Esophagus squamous epithelium (tissue), 5 donors: ENCODE data around the gene ACSS2. TPM values are rescaled to one million over a fixed set of nuclear protein-coding genes. Genes with fewer than 3 reads are reported as not detected.

ENCODE experiments used
- DNase-seq: peaks from one replicate; lab custom pipeline; 2025; lab: John Stamatoyannopoulos, UW
- H3K27ac ChIP-seq, 4 donors: fragments of 200-600 bp; sonication (generic); one replicate each; pipeline ENCODE4 v1.5.1; 2016 to 2019; ENCODE audit warnings: mild to moderate bottlenecking in 1 of 4
- H3K27me3 ChIP-seq, 4 donors: fragments of 200-600 bp; sonication (generic); 1 replicate in 3 of 4; 2 replicates in 1 of 4; pipeline versions ENCODE4 v1.5.1 to v1.6.0; 2017 to 2021; ENCODE audit warnings: antibody characterized with exemption in 1 of 4
- H3K36me3 ChIP-seq, 3 donors: fragments of 200-600 bp; sonication (generic); one replicate each; pipeline ENCODE4 v1.5.1; 2016 to 2019
- H3K4me1 ChIP-seq, 3 donors: fragments of 200-600 bp; sonication (generic); one replicate each; pipeline ENCODE4 v1.5.1; 2017 to 2019
- H3K4me3 ChIP-seq, 4 donors: fragments of 200-600 bp; sonication (generic); 1 replicate in 3 of 4; 2 replicates in 1 of 4; pipeline ENCODE4 v1.5.1; 2016 to 2019; ENCODE audit warnings: mild to moderate bottlenecking in 2 of 4, moderate library complexity in 1 of 4
- H3K9me3 ChIP-seq, 3 donors: fragments of 200-600 bp; sonication (generic); one replicate each; pipeline ENCODE4 v1.5.1; 2016 to 2019
- POLR2A ChIP-seq, 4 donors: fragments of 450-650 bp; IDR thresholded peaks; one replicate each; pipeline ENCODE4 v1.6.1; 2017; ENCODE audit warnings: antibody characterized with exemption in 4 of 4, mild to moderate bottlenecking in 4 of 4, moderate library complexity in 3 of 4
- WGBS, 2 donors: methylation state at CpG; one replicate each; pipeline ENCODE4 v1.1.5; 2018; 5-methylcytosine and 5-hydroxymethylcytosine counted together
- intact Hi-C: fragments of 100-400 bp; cut with DNase I; formaldehyde crosslinking; loops from one replicate; pipeline ENCODE4 v1.15.0; 2022
- total RNA-seq, 4 donors: library from RNA; depleted of rRNA; stranded (reverse); fragments of >200 nt; gene quantifications; one replicate each; pipeline ENCODE4 v1.1.0, GENCODE V29; 2016
- TF ChIP-seq, protein P1 (sequence below), 6 experiments: fragments of 450-650 bp in 4 of 6; fragments of 200-600 bp in 2 of 6; sonication (generic) in 2 of 6; IDR thresholded peaks; one replicate each; pipeline ENCODE4 v1.5.1; 2016 to 2019; ENCODE audit warnings: antibody characterized with exemption in 6 of 6, mild to moderate bottlenecking in 4 of 6, moderate library complexity in 4 of 6
- donor health status: DM: yes; HTN: yes; CAD: no.

Gene ACSS2
- total RNA-seq, 4 donors from 2014 or later = 29.5 to 69.1 (median 43.6) TPM

- H3K9me3 ChIP-seq = no peaks in the 10 kb centered on the region
- H3K4me1 ChIP-seq = no peaks in the 10 kb centered on the region
- H3K27me3 ChIP-seq = no peaks in the 10 kb centered on the region
- no peak for DNase-seq
- no peak overlapping the region for H3K4me3 ChIP-seq
- no peak for TF ChIP-seq POLR2A (IDR thresholded peaks at IDR 0.05)
- TF ChIP-seq, protein P1, sequence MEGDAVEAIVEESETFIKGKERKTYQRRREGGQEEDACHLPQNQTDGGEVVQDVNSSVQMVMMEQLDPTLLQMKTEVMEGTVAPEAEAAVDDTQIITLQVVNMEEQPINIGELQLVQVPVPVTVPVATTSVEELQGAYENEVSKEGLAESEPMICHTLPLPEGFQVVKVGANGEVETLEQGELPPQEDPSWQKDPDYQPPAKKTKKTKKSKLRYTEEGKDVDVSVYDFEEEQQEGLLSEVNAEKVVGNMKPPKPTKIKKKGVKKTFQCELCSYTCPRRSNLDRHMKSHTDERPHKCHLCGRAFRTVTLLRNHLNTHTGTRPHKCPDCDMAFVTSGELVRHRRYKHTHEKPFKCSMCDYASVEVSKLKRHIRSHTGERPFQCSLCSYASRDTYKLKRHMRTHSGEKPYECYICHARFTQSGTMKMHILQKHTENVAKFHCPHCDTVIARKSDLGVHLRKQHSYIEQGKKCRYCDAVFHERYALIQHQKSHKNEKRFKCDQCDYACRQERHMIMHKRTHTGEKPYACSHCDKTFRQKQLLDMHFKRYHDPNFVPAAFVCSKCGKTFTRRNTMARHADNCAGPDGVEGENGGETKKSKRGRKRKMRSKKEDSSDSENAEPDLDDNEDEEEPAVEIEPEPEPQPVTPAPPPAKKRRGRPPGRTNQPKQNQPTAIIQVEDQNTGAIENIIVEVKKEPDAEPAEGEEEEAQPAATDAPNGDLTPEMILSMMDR (IDR thresholded peaks at IDR 0.05) = no peak
- WGBS, 2 donors = 70 to 90% methylated on average over 2 of the region's 4 CpGs
- intact Hi-C loops = no loop called here
- peaks cover 0 to 75% (median 4%) of the 10 kb centered on the region in 3 donors for H3K36me3 ChIP-seq
- no peak overlapping the region for H3K27ac ChIP-seq
These were observed 24.1 kb upstream of the ACSS2 start for GRCh38 chr20:34852298-34852697.

DNA sequence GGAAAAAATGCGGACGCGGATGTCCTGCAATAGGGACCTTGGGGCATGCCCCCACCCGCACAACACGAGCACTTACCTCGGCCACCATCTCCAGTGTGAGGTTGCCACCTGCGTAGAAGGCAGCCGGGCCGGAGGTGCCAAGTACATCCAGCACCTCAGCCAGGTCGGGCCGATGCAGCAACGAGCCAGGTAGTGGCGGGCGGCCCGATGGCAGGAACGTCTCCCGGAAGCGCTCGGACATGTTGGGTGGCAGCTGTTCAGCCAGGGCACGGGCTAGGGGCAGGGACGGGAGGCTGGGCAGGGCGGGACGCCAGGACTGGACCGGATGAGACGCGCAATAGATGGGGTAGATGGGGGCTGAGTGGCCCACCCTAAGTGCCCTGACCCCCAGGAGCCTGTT, 17.0 kb upstream of the ACSS2 start:
- Histone ChIP-seq H3K4me3 (no peak overlapping the region), H3K27me3 (no peaks in the 10 kb centered on the region), H3K27ac (no peak overlapping the region), H3K9me3 (no peaks in the 10 kb centered on the region), H3K36me3 (peaks cover 0 to 48% (median 0%) of the 10 kb centered on the region in 3 donors), H3K4me1 (peaks cover 0 to 9% (median 0%) of the 10 kb centered on the region in 3 donors)
- no peak for DNase-seq
- WGBS, 2 donors = 94 to 95% methylated on average over 10 to 16 of the region's 26 CpGs
- TF ChIP-seq, protein P1 (IDR thresholded peaks at IDR 0.05) = no peak
- no peak for TF ChIP-seq POLR2A (IDR thresholded peaks at IDR 0.05)
- intact Hi-C loops = no loop called here

DNA sequence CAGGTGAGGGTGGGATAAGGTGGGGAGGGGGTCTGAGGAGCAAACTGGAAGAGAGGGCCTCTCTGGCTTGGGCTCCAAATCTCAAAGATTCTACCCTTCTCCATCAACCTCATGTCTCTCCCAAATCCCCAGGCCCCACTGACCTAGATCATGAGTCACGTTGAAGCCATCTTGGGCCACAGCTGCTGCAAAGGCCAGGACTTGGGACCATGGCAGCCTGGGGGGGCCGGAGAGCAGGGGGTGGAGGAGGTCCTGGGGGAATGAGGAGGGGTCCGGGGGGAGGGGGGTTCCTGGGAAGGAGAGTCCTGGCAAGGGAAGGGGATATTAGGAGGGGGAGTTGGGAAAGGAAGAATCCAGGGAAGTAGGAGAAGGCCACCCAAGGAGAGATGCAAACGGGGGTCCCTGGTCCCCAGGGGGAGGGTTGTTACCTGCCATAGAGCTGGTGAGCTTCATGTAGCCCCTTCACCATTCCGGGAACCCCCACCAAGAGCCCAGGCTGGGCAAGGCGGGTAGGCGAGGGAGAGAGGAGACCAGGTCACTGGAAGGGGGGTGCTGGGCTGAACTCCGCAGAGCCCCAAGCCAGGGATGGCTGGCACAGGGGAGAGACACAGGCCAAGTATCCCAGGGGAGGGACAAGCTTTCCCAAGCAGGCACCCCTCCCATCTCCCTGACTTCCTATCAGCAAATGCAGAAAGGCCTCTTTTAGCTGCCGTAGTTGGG, 16.4 kb upstream of the ACSS2 start:
- intact Hi-C loops = no loop called here
- H3K4me3 ChIP-seq = no peak overlapping the region
- TF ChIP-seq POLR2A (IDR thresholded peaks at IDR 0.05) = no peak
- TF ChIP-seq, protein P1 (IDR thresholded peaks at IDR 0.05) = no peak
- H3K27ac ChIP-seq = no peak overlapping the region
- H3K36me3 ChIP-seq = peaks cover 0 to 43% (median 0%) of the 10 kb centered on the region in 3 donors
- H3K9me3 ChIP-seq = no peaks in the 10 kb centered on the region
- H3K27me3 ChIP-seq = no peaks in the 10 kb centered on the region
- 90 to 91% methylated on average over 6 to 7 of the region's 9 CpGs for WGBS, 2 donors
- DNase-seq = no peak
- peaks cover 0 to 9% (median 0%) of the 10 kb centered on the region in 3 donors for H3K4me1 ChIP-seq

GRCh38 chr20:34861386-34862084, 14.9 kb upstream of the ACSS2 start:
- no peak overlapping the region for H3K4me3 ChIP-seq
- H3K4me1 ChIP-seq = peaks cover 0 to 9% (median 0%) of the 10 kb centered on the region in 3 donors
- intact Hi-C loops = no loop called here
- DNase-seq = no peak
- H3K27me3 ChIP-seq = no peaks in the 10 kb centered on the region
- H3K36me3 ChIP-seq = peaks cover 0 to 31% (median 0%) of the 10 kb centered on the region in 3 donors
- H3K9me3 ChIP-seq = no peaks in the 10 kb centered on the region
- WGBS, 2 donors = 73 to 91% methylated on average over 2 to 5 of the region's 7 CpGs
- TF ChIP-seq, protein P1 (IDR thresholded peaks at IDR 0.05) = no peak
- TF ChIP-seq POLR2A (IDR thresholded peaks at IDR 0.05) = no peak
- no peak overlapping the region for H3K27ac ChIP-seq

DNA sequence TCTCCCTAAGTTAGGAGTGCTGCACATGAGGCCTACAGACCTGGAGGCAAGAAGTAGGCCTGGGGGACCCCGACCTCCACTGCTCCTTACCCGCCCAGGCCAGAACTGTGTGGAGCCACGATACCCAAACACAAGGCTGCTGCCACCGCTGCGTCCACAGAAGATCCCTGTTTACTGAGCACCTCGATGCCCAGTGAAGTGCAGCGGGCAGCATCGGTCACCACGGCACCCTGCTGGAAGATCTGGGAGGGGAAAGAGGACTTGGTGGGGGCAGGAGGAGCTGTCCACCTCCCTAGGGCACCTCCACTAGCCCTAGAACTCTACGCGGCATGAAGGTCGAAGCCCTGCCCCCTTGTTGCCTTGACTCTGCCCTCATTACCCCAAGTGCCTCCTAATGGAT, 13.7 kb upstream of the ACSS2 start:
- H3K36me3 ChIP-seq = peaks cover 0 to 24% (median 0%) of the 10 kb centered on the region in 3 donors
- peaks cover 0 to 9% (median 0%) of the 10 kb centered on the region in 3 donors for H3K4me1 ChIP-seq
- intact Hi-C loops = no loop called here
- H3K27ac ChIP-seq = no peak overlapping the region
- TF ChIP-seq, protein P1 (IDR thresholded peaks at IDR 0.05) = no peak
- no peak for TF ChIP-seq POLR2A (IDR thresholded peaks at IDR 0.05)
- no peak overlapping the region for H3K4me3 ChIP-seq
- H3K27me3 ChIP-seq = no peaks in the 10 kb centered on the region
- no peak for DNase-seq
- H3K9me3 ChIP-seq = no peaks in the 10 kb centered on the region
- WGBS, 2 donors = 95 to 100% methylated on average over 3 to 5 of the region's 12 CpGs
